T-helper 17 cell (primary cell): ENCODE data around the gene LKAAEAR1. TPM values are rescaled to one million over a fixed set of nuclear protein-coding genes. Genes with fewer than 3 reads are reported as not detected.

Experiments
- ATAC-seq: fragments of 150-1000 bp; cut with Tn5 transposase; 2 replicates; pipeline ENCODE4 v1.10.0; 2021; ENCODE audit warnings: mild to moderate bottlenecking, moderate library complexity
- DNase-seq, 3 donors: peaks; one replicate each; pipeline versions ENCODE4 v3.0.0 to v3.0.0-alpha.2; 2020 to 2021
- H3K9me3 ChIP-seq: one replicate; pipeline ENCODE4 v1.7.0; 2013; ENCODE audit warnings: low read length, mild to moderate bottlenecking; ENCODE audit not compliant: control insufficient read depth, poor library complexity, severe bottlenecking
- H3K27ac Mint-ChIP-seq: one replicate; pipeline ENCODE4 v1.8.0; 2022; ENCODE audit warnings: mild to moderate bottlenecking, moderate library complexity, mixed read lengths
- H3K27me3 Mint-ChIP-seq: one replicate; pipeline ENCODE4 v1.8.0; 2022; ENCODE audit warnings: mixed read lengths
- H3K36me3 Mint-ChIP-seq: one replicate; pipeline ENCODE4 v1.8.0; 2022; ENCODE audit warnings: low read depth, mixed read lengths
- H3K4me1 Mint-ChIP-seq: one replicate; pipeline ENCODE4 v1.8.0; 2022; ENCODE audit warnings: mild to moderate bottlenecking, mixed read lengths
- H3K4me3 Mint-ChIP-seq: one replicate; pipeline ENCODE4 v1.8.0; 2022; ENCODE audit warnings: mild to moderate bottlenecking, moderate library complexity, mixed read lengths
- total RNA-seq, 4 donors: library from RNA in 2 of 4; stranded (reverse) in 2 of 4; gene quantifications; one replicate each; pipeline ENCODE4 v1.2.3 and lab custom pipeline; 2022 to 2026

LKAAEAR1 gene
- total RNA-seq, 2 donors from 2014 or later: not detected

DNA sequence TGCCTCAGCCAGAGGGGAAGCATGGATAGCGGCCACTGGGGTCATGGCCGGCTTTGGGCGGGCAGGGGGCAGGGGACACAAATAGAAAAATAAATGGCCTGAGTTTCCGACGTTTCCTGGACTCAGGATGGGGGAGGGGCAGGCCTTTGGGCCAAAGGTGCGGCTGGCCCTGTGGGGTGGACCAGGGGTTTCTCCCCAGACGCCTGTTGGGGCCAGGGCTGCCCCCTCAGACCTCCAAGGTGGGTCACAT, 27.6 kb downstream of the LKAAEAR1 start:
- DNase-seq (no peak), ATAC-seq (no peak)
- no peaks in the 10 kb centered on the region for H3K9me3 ChIP-seq
- Mint-ChIP-seq H3K4me3 (no peak overlapping the region), H3K27ac (no peak overlapping the region), H3K4me1 (peaks cover 15% of the 10 kb centered on the region), H3K27me3 (peaks cover 18% of the 10 kb centered on the region), H3K36me3 (peaks cover 2% of the 10 kb centered on the region)

DNA sequence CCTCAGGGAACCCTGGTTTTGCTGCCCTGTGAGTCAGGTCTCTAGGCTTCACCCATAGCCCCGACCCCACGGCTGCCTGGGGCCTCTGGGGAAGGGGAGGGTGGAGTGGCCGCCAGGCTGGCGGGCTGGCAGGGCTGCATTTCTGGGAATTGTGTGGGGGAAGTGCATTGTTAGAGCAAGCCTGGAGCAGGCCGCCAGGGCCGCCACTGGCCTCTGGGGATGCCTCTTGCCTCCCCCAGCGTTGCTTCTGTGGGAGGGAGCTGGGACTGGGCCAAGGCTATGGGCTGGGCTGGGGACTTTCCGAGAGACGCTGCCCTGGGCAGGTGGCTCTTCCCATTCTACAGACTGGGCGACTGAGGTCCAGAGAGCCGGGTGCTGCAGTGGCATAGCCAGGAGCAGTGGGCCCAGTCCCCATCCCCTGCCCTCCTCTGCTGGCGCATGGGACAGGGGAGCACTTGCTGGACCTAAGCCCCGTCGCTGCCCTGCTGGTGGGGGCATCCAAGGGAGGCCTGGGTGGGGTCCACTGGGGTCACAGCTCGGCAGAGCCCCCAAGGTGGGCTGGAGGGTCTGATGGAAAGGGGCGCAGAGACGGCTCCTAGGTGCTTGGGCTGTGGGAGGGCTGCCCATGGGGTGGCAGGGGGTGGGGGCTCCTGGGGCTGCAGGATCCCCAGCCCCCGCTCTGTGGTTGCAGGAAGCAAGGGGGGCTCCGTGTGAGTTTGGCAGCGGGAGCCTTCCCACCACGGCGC, 28.1 kb downstream of the LKAAEAR1 start:
- peaks cover 15% of the 10 kb centered on the region for H3K4me1 Mint-ChIP-seq
- H3K27me3 Mint-ChIP-seq: peaks cover 20% of the 10 kb centered on the region
- H3K4me3 Mint-ChIP-seq: no peak overlapping the region
- no peak for DNase-seq
- H3K27ac Mint-ChIP-seq: no peak overlapping the region
- no peaks in the 10 kb centered on the region for H3K9me3 ChIP-seq
- ATAC-seq: no peak
- H3K36me3 Mint-ChIP-seq: peaks cover 2% of the 10 kb centered on the region

DNA sequence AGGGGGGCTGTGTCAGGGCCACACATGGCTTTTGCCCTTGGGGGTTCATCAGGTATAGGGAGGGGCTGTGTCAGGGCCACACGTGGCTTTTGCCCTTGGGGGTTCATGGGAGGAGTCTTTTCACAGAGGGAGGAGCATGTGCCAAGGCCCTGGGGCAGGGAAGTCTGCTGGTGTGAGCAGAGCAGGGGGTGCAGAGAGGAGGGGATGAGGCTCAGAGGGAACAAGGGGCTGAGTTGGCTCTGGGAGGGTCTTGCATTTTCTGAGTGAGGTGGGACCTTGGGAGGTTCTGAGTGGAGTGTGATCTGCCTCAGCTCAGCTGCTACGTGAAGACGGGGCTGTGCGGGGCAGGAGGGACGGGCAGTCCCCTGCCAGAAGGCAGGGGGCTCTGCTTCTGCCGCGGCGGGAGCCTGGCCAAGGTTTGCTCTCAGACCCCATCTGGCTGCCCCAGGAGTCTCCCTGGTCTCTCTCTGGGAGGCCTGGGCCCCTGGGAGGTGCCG, 28.8 kb downstream of the LKAAEAR1 start:
- no peak overlapping the region for H3K4me3 Mint-ChIP-seq
- H3K27ac Mint-ChIP-seq: no peak overlapping the region
- H3K4me1 Mint-ChIP-seq: peaks cover 15% of the 10 kb centered on the region
- H3K9me3 ChIP-seq: no peaks in the 10 kb centered on the region
- DNase-seq (no peak), ATAC-seq (no peak)
- peaks cover 4% of the 10 kb centered on the region for H3K36me3 Mint-ChIP-seq
- H3K27me3 Mint-ChIP-seq: peaks cover 26% of the 10 kb centered on the region

DNA sequence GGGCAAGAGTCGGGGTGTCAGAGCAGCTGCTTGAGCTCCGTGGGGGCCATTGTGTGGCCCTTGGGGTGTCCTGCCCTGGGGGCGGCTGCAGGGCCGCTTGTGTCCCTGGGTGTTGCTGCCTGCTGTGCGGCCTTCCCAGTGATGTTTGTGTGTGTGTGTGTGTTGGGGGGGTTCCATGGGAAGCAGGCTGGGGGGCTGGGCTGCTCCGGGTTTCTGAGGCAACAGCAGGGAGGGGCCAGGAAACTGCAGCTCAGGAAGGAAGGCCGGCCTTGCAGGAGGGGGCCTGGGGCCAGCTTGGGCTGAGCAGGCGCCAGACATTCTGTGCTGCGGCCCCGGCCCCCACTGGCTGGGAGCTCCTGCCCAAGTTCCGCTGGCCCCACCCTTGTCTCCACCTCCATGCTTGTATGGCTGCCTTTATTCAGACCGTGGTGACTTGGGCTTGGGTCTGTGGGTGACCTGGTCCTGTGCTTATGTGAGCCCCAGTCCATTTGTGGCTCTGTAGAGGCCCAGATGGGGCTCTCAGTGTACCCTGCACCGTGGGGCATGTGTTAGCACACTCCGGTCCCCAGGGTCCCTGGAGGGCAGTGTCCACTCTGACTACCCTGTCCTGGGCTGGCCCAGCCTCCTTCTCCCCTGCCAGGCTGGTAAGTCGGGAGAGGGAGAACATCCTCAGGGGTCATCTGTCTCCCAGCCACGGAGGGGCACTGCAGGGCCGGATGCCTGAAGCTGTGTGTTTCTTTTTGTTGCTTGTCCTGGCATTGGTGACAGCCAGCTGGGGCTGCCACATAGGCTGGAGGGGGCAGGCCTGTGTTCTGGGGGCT, 30.1 kb downstream of the LKAAEAR1 start:
- DNase-seq (no peak), ATAC-seq (no peak)
- no peaks in the 10 kb centered on the region for H3K9me3 ChIP-seq
- Mint-ChIP-seq H3K36me3 (peaks cover 4% of the 10 kb centered on the region), H3K4me1 (peaks cover 15% of the 10 kb centered on the region), H3K27ac (no peak overlapping the region), H3K27me3 (peaks cover 26% of the 10 kb centered on the region), H3K4me3 (no peak overlapping the region)

DNA sequence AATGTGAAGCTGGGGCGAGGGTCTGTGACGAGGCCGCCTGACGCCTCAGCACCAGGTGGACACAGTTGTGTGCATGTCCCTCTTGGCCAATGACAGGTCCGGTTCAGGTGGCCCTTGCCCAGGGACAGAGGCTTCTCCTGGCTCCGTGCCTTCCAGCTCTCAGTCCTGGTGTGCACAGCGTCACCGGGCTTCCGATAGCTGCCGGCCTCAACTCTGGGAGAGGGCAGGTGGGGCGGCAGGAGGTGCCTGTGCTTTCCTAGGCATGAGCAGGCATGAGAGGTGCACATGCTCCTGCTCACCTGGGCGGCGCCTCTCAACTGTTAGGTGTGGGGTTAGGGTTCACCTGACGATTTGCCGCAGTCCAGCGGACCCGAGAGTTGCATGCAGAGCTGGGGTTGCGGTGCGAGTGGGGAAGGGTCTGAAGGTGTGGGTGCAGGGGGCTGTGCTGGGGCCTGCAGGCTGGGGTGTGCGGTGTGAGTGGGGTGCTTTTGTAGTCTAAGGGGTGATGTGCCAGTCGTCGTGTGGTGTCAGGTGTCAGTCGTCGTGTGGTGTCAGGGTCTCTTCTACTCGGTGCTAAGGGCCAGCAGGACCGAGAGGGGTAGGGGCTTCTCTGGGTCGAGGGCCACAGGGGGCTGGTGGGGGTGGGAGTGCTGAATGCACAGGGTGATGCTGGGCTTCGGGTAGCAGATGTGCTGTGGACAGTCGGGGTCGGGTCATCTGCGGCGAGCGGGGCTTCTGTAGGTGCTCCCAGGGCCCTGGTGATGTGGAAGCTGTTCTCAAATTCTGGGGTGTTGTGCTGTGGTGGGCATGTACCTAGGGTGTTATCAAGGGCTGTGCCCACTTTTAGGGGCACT, 31.0 kb downstream of the LKAAEAR1 start:
- Mint-ChIP-seq H3K27me3 (peaks cover 26% of the 10 kb centered on the region), H3K36me3 (peaks cover 4% of the 10 kb centered on the region), H3K27ac (no peak overlapping the region), H3K4me3 (no peak overlapping the region), H3K4me1 (peaks cover 14% of the 10 kb centered on the region)
- no peak for DNase-seq
- no peak for ATAC-seq
- no peaks in the 10 kb centered on the region for H3K9me3 ChIP-seq

DNA sequence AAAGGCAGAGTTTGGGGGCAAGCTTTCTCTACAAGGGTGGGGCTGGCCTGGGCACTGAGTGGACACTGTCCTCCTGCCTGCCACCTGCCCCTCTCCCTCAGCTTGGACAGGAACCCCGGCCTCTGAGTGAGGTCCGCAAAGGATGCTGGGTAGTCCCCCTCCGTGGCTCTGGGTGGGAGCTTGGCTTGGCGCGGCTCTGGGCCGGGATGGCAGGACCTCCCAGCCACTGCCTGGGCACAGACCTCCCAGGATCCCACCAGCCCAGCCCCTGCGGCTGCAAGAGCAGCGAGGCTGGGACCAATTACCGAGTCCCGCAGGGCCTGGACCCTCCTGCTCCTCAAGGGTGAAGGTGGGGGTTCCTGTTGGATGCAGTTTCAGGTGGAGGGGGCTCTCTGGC, 31.9 kb downstream of the LKAAEAR1 start:
- no peaks in the 10 kb centered on the region for H3K9me3 ChIP-seq
- ATAC-seq (no peak), DNase-seq (no peak)
- Mint-ChIP-seq H3K27me3 (peaks cover 31% of the 10 kb centered on the region), H3K4me1 (peaks cover 8% of the 10 kb centered on the region), H3K36me3 (peaks cover 4% of the 10 kb centered on the region), H3K27ac (no peak overlapping the region), H3K4me3 (no peak overlapping the region)

DNA sequence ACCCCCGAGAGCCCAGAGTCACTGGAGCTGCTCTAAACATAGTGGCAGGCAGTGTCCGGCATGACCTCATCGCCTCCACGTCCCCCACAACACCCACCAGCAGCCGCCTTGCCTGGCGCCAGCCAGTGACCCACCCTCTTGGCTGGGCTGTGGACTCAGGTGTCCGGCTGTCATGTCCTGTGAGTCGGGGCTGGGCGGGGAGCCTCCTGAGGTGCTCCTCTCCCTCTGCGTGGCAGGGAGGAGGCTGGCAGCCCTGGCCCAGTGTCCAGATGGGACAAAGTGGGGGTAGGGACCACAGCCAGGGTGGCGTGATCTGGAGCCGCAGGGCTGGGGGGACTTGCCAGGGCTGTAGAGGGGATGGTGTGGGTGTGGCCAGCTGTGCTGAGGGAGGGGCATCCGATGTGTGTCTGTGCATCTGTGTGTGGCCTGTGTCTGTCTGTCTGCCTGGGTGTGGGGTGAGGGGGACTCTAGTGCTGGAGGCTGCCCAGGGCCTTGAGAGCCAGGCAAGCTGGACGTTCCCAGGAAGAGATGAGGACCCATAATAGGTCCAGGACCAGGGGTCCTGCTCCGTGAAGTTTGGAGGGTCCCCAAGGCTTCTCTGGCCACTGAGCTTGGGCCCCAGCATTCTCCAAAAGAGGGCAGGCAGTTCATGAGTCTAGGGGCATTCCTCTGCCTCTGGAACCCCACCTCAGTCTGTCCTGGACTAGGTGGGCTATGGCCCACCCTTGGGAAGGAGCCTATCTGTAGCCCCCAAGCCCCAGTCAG, 32.5 kb downstream of the LKAAEAR1 start:
- no peak overlapping the region for H3K27ac Mint-ChIP-seq
- peaks cover 34% of the 10 kb centered on the region for H3K27me3 Mint-ChIP-seq
- no peak overlapping the region for H3K4me3 Mint-ChIP-seq
- H3K36me3 Mint-ChIP-seq: peaks cover 4% of the 10 kb centered on the region
- no peaks in the 10 kb centered on the region for H3K9me3 ChIP-seq
- H3K4me1 Mint-ChIP-seq: peaks cover 8% of the 10 kb centered on the region
- DNase-seq (no peak), ATAC-seq (no peak)

DNA sequence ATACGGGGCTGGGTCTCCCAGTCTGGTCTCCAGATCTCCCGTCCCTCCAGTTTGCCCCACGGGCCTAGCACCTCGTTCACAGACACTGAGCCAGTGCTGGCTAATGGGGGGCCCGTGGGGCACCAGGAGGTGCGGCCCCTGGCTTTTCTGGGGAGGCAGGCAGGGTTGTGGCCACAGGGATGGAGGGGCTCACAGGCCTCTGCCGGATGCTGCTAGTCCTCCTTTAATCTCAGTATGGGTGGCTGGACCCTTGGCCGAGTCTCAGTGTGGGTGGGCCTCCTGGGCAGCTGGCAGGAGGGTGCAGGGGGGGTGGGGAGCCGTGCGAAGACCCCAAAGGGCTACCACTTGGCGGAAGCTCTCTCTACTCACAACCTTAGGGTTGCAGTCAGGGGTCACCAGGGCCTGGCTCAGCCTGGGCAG, 33.2 kb downstream of the LKAAEAR1 start:
- no peak for ATAC-seq
- H3K36me3 Mint-ChIP-seq: peaks cover 6% of the 10 kb centered on the region
- H3K27me3 Mint-ChIP-seq: peaks cover 41% of the 10 kb centered on the region
- no peak overlapping the region for H3K27ac Mint-ChIP-seq
- no peak overlapping the region for H3K4me3 Mint-ChIP-seq
- H3K4me1 Mint-ChIP-seq: peaks cover 12% of the 10 kb centered on the region
- H3K9me3 ChIP-seq: no peaks in the 10 kb centered on the region
- DNase-seq: no peak

DNA sequence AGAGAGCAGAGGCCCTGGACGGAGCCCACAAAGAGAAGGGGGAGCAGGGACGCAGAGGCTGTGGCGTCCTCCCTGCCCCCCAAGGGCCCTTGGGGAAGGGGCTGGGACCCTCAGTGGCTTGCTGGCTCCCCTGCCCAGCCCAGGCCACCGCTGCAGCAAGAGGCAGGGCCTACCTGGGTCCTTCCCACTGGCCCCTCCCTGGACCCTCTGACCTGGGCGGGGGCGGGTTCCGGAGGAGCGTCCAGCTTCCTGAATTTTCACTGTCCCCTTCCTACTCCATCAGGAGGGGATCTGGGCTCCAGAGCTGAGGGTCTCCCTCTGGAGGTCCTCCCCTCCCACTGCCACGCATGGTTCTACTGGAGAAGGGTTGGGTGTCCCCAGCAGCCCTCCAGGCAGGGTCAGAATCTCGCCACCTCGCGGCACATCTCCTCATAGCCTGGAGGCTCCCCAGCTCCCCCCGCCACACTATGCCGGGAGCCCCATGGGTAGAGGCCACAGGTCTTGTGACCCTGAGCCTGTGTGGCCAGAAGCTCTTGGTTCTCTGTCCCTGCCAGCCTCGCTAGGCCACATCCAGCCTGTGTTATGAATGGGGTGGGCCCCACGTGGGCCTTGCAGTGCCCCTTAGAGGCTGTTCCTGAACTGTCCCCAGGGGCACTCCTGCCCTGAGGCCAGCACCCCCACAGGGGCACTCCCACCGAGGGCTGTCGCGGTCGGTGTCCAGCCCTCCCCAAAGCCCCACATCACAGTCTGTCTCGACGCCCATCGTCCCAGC, 33.8 kb downstream of the LKAAEAR1 start:
- Mint-ChIP-seq H3K4me1 (peaks cover 16% of the 10 kb centered on the region), H3K4me3 (peak overlapping the region; percentile 71), H3K27me3 (peaks cover 44% of the 10 kb centered on the region), H3K36me3 (peaks cover 6% of the 10 kb centered on the region), H3K27ac (no peak overlapping the region)
- ATAC-seq (no peak), DNase-seq (no peak)
- H3K9me3 ChIP-seq: no peaks in the 10 kb centered on the region

DNA sequence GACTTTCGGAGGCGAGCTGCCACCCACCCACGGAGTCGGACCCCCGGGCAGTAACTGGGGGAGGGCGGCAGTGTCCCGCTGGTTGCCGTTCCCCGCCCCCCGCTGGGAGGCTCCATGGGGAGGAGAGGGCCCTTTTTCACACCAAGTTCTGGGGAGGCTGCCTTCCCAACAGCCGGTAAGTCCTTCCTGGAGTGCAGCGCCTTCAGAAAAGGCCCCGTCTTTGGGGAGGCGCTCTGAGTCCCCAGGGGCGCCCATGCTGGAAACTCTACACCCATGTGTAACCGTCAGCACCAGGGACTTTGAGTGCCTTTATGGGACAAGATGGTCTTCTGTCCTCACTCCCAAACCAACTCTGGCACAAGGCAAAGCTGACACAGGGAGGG, 34.3 kb downstream of the LKAAEAR1 start:
- DNase-seq (no peak), ATAC-seq (no peak)
- no peak overlapping the region for H3K27ac Mint-ChIP-seq
- peaks cover 39% of the 10 kb centered on the region for H3K27me3 Mint-ChIP-seq
- peaks cover 13% of the 10 kb centered on the region for H3K4me1 Mint-ChIP-seq
- peaks cover 6% of the 10 kb centered on the region for H3K36me3 Mint-ChIP-seq
- peak overlapping the region; percentile 28 for H3K4me3 Mint-ChIP-seq
- no peaks in the 10 kb centered on the region for H3K9me3 ChIP-seq

DNA sequence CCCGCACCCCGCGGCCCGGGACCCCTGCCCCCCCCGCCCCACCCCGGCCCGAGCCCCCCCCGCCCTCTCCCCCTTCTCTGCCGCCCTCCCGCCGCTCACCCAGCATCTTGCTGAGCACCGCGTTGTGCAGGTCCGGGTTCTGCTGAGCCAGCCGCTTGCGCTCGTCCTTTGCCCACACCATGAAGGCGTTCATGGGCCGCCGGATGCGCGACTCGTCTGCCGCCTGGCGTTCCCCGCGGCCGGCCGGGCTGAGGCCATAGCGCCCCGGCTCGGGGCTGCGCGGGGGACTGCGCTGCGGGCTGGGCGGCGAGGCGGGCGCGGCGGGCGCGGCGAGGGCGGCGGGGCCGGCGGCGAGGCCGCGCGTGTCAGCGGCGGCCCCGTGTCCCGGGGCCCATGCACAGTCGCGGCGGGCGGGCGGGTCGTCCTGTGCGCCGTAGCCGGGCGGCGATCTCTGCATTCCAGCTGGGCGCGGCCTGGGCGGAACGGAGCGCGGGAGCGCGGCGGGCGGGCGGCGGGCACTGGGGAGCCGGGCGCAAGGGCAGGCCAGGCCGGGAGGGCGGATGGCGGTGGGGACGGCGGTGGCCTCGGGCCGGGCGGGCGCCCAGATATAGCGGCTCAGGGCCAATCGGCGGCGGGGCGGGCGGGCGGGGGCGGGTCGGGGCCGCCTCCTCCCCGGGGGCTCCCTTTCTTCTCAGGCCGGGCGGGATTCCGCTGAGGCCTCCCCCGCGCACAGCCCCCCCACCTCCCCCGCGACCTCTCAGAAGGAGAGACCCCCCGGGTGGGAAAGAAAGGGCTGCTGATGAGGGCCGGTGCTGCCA, 34.9 kb downstream of the LKAAEAR1 start, which contains the start of gene SOX18:
Gene SOX18 (minus strand): TSS at position 580 of the 818 bp plus-strand sequence. CDS start 123 bp downstream, at position 457.
- Mint-ChIP-seq H3K27me3 (peaks cover 39% of the 10 kb centered on the region), H3K4me3 (peak within 1 kb of the TSS; percentile 71), H3K4me1 (peaks cover 14% of the 10 kb centered on the region), H3K27ac (no peak within 1 kb of the TSS), H3K36me3 (peaks cover 6% of the 10 kb centered on the region)
- H3K9me3 ChIP-seq: no peaks in the 10 kb centered on the region
- DNase-seq (no peak), ATAC-seq (peak; percentile 62)
